ENCODE data around the gene SERPINB2. TPM values are rescaled to one million over a fixed set of nuclear protein-coding genes. Genes with fewer than 3 reads are reported as not detected.

Gene SERPINB2
- total RNA-seq, 1 donor from 2014 or later: not detected

GRCh38 chr18:63850636-63851035, 36.9 kb upstream of the SERPINB2 start:
- Mint-ChIP-seq H3K36me3 (ENCODE audit: low read depth) (no peaks in the 10 kb centered on the region), H3K4me1 (ENCODE audit: low read depth) (no peaks in the 10 kb centered on the region), H3K9me3 (ENCODE audit: low read depth) (peaks cover 3% of the 10 kb centered on the region), H3K27ac (ENCODE audit: unreplicated experiment) (no peak overlapping the region), H3K4me3 (ENCODE audit: unreplicated experiment) (no peak overlapping the region), H3K27me3 (ENCODE audit: low read depth) (peaks cover 24% of the 10 kb centered on the region)
- no peak for DNase-seq (ENCODE audit: low spot score)
- no peak for TF ChIP-seq CTCF (IDR thresholded peaks at IDR 0.05)

- H3K9me3 Mint-ChIP-seq (ENCODE audit: low read depth): peaks cover 10% of the 10 kb centered on the region
- no peak for DNase-seq (ENCODE audit: low spot score)
- no peak overlapping the region for H3K4me3 Mint-ChIP-seq (ENCODE audit: unreplicated experiment)
Observed at GRCh38 chr18:63858456-63858855, 29.0 kb upstream of the SERPINB2 start.

GRCh38 chr18:63859781-63860475, 27.6 kb upstream of the SERPINB2 start:
- TF ChIP-seq CTCF (IDR thresholded peaks at IDR 0.05): no peak
- Mint-ChIP-seq H3K4me1 (ENCODE audit: low read depth) (no peaks in the 10 kb centered on the region), H3K36me3 (ENCODE audit: low read depth) (no peaks in the 10 kb centered on the region)

More at GRCh38 chr18:63858456-63858855, 29.0 kb upstream of the SERPINB2 start:
- no peak overlapping the region for H3K27ac Mint-ChIP-seq (ENCODE audit: unreplicated experiment)
- H3K36me3 Mint-ChIP-seq (ENCODE audit: low read depth): no peaks in the 10 kb centered on the region
- no peaks in the 10 kb centered on the region for H3K4me1 Mint-ChIP-seq (ENCODE audit: low read depth)
- TF ChIP-seq CTCF (IDR thresholded peaks at IDR 0.05): no peak
- peaks cover 22% of the 10 kb centered on the region for H3K27me3 Mint-ChIP-seq (ENCODE audit: low read depth)

GRCh38 chr18:63860531-63860930, 27.0 kb upstream of the SERPINB2 start:
- TF ChIP-seq CTCF (IDR thresholded peaks at IDR 0.05): no peak
- H3K27ac Mint-ChIP-seq (ENCODE audit: unreplicated experiment): no peak overlapping the region
- no peak for DNase-seq (ENCODE audit: low spot score)
- H3K9me3 Mint-ChIP-seq (ENCODE audit: low read depth): peaks cover 7% of the 10 kb centered on the region
- H3K4me3 Mint-ChIP-seq (ENCODE audit: unreplicated experiment): no peak overlapping the region
- H3K36me3 Mint-ChIP-seq (ENCODE audit: low read depth): no peaks in the 10 kb centered on the region
- H3K4me1 Mint-ChIP-seq (ENCODE audit: low read depth): no peaks in the 10 kb centered on the region
- H3K27me3 Mint-ChIP-seq (ENCODE audit: low read depth): peaks cover 19% of the 10 kb centered on the region

More at GRCh38 chr18:63859781-63860475, 27.6 kb upstream of the SERPINB2 start:
- Mint-ChIP-seq H3K9me3 (ENCODE audit: low read depth) (peaks cover 9% of the 10 kb centered on the region), H3K27me3 (ENCODE audit: low read depth) (peaks cover 21% of the 10 kb centered on the region), H3K27ac (ENCODE audit: unreplicated experiment) (no peak overlapping the region), H3K4me3 (ENCODE audit: unreplicated experiment) (no peak overlapping the region)
- DNase-seq (ENCODE audit: low spot score): no peak

- Mint-ChIP-seq H3K27ac (ENCODE audit: unreplicated experiment) (no peak overlapping the region), H3K9me3 (ENCODE audit: low read depth) (no peaks in the 10 kb centered on the region), H3K27me3 (ENCODE audit: low read depth) (peaks cover 8% of the 10 kb centered on the region), H3K4me1 (ENCODE audit: low read depth) (no peaks in the 10 kb centered on the region), H3K4me3 (ENCODE audit: unreplicated experiment) (no peak overlapping the region), H3K36me3 (ENCODE audit: low read depth) (no peaks in the 10 kb centered on the region)
- no peak for TF ChIP-seq CTCF (IDR thresholded peaks at IDR 0.05)
- DNase-seq (ENCODE audit: low spot score): no peak
Observed at GRCh38 chr18:63867368-63868125, 20.0 kb upstream of the SERPINB2 start.

All from chondrocyte (in vitro differentiated cells).